GM23248 (cell line): ENCODE results near the gene DNASE2B. TPM values are rescaled to one million over a fixed set of nuclear protein-coding genes. Genes with fewer than 3 reads are reported as not detected.
A peak's percentile ranks its signal among the peaks of the same experiment; 100 is the strongest.
"Not testable (repeated sequence)": the region's sequence is repeated elsewhere in the genome, so short reads cannot be mapped to it uniquely, and the experiment has no call there.

Experiments used
- DNase-seq: peaks from one replicate; pipeline ENCODE4 v3.0.0-alpha.2; 2015
- H2AFZ ChIP-seq: fragments of 200-600 bp; sonication (generic); 2 replicates; pipeline ENCODE4 v1.6.1; 2016; ENCODE audit warnings: antibody characterized with exemption
- H3F3A ChIP-seq: fragments of 200-600 bp; sonication (generic); 2 replicates; pipeline ENCODE4 v1.6.1; 2016; ENCODE audit warnings: mild to moderate bottlenecking, antibody characterized with exemption, mixed run types; ENCODE audit not compliant: insufficient read depth
- H3K27ac ChIP-seq: fragments of 200-600 bp; sonication (generic); 2 replicates; pipeline ENCODE4 v1.5.1; 2016; ENCODE audit warnings: mild to moderate bottlenecking
- H3K27me3 ChIP-seq: fragments of 200-600 bp; sonication (generic); replicated peaks from 2 replicates; pipeline ENCODE4 v1.6.1; 2016; ENCODE audit warnings: mild to moderate bottlenecking; ENCODE audit not compliant: insufficient read depth
- H3K36me3 ChIP-seq: fragments of 200-600 bp; sonication (generic); 2 replicates; pipeline ENCODE4 v1.6.1; 2016; ENCODE audit warnings: low read depth, mild to moderate bottlenecking
- H3K4me1 ChIP-seq: fragments of 200-600 bp; sonication (generic); 2 replicates; pipeline ENCODE4 v1.6.1; 2016; ENCODE audit warnings: mild to moderate bottlenecking; ENCODE audit not compliant: insufficient read depth
- H3K4me2 ChIP-seq: fragments of 200-600 bp; sonication (generic); one replicate; pipeline ENCODE4 v1.6.1; 2016; ENCODE audit warnings: mild to moderate bottlenecking; ENCODE audit not compliant: unreplicated experiment
- H3K4me3 ChIP-seq: fragments of 200-600 bp; sonication (generic); 2 replicates; pipeline ENCODE4 v1.5.1; 2016; ENCODE audit warnings: mild to moderate bottlenecking
- H3K79me2 ChIP-seq: fragments of 200-600 bp; sonication (generic); 2 replicates; pipeline ENCODE4 v1.6.1; 2016; ENCODE audit warnings: mild to moderate bottlenecking; ENCODE audit not compliant: insufficient read depth
- H3K9ac ChIP-seq: fragments of 200-600 bp; sonication (generic); 2 replicates; pipeline ENCODE4 v1.6.1; 2016; ENCODE audit warnings: mild to moderate bottlenecking
- H3K9me2 ChIP-seq: fragments of 200-600 bp; sonication (generic); 2 replicates; pipeline ENCODE4 v1.6.1; 2016; ENCODE audit warnings: mixed run types, mild to moderate bottlenecking, moderate library complexity; ENCODE audit not compliant: insufficient read depth
- H3K9me3 ChIP-seq: fragments of 200-600 bp; sonication (generic); one replicate; pipeline ENCODE4 v1.6.1; 2017; ENCODE audit warnings: low read depth
- H4K20me1 ChIP-seq: fragments of 200-600 bp; sonication (generic); 2 replicates; pipeline ENCODE4 v1.6.0; 2016; ENCODE audit not compliant: insufficient read depth
- EZH2 ChIP-seq: fragments of 200-600 bp; sonication (generic); IDR thresholded peaks from 2 replicates; pipeline ENCODE4 v1.6.1; 2018; ENCODE audit warnings: antibody characterized with exemption, mild to moderate bottlenecking; ENCODE audit not compliant: insufficient read depth, poor library complexity, severe bottlenecking
- EZH2phosphoT487 ChIP-seq: fragments of 200-600 bp; sonication (generic); IDR thresholded peaks from 2 replicates; pipeline ENCODE4 v1.6.1; 2018; ENCODE audit warnings: antibody characterized with exemption, moderate library complexity, mild to moderate bottlenecking, low read depth; ENCODE audit not compliant: insufficient read depth
- WGBS, 2 experiments: methylation state at CpG; one replicate each; pipeline ENCODE4 v1.1.6; 2015 to 2017; ENCODE audit warnings: low lambda C conversion rate in 2 of 2, low coverage in 1 of 2; ENCODE audit errors: missing lambda C conversion rate in 2 of 2; 5-methylcytosine and 5-hydroxymethylcytosine counted together
- in situ Hi-C: fragments of 300-500 bp; cut with MboI; formaldehyde crosslinking; loops from 2 replicates; pipeline ENCODE4 v1.15.0; 2020
- polyA plus RNA-seq: library from polyadenylated mRNA; unstranded; fragments of >200 nt; fragmentation: Nextera tagmentation; extraction: Ambion mirVana; gene quantifications from 2 replicates; pipeline ENCODE4 v1.2.1, GENCODE V29; 2016
- total RNA-seq: library from RNA; depleted of rRNA; stranded (reverse); fragments of >200 nt; shearing (Covaris generic); gene quantifications from 2 replicates; pipeline ENCODE4 v1.2.3, GENCODE V29; 2014

DNASE2B gene
- total and polyA plus RNA-seq, 2 experiments from 2014 or later: not detected

- no peak overlapping the region for H3K4me3 ChIP-seq
- TF ChIP-seq EZH2 (no peak), EZH2phosphoT487 (no peak)
These were observed 35.9 kb downstream of the DNASE2B start for GRCh38 chr1:84434081-84434769.

GRCh38 chr1:84434801-84435549, 36.7 kb downstream of the DNASE2B start:
- H3K4me3 ChIP-seq: no peak overlapping the region
- H4K20me1 ChIP-seq: no peaks in the 10 kb centered on the region
- H3K79me2 ChIP-seq: no peaks in the 10 kb centered on the region
- no peak overlapping the region for H3K9ac ChIP-seq
- no peaks in the 10 kb centered on the region for H3K27me3 ChIP-seq
- H3K4me2 ChIP-seq: peak overlapping the region; percentile 12
- H3K9me2 ChIP-seq: no peaks in the 10 kb centered on the region
- DNase-seq: peak; percentile 14
- H3K36me3 ChIP-seq: no peaks in the 10 kb centered on the region
- peak overlapping the region; percentile 30; the same call in 1 of the 2 replicates for H2AFZ ChIP-seq
- H3F3A ChIP-seq: no peaks in the 10 kb centered on the region
- WGBS, 2 experiments: 24 to 31% methylated on average over 4 of the region's 4 CpGs
- in situ Hi-C loops: loop anchor here (10.0 kb wide), 2 partner anchors 280 to 510 kb away; no protein-coding TSS in a partner anchor
- H3K27ac ChIP-seq: no peak overlapping the region
- H3K4me1 ChIP-seq: peaks cover 9% of the 10 kb centered on the region; the same call in 1 of the 2 replicates
- no peak for TF ChIP-seq EZH2phosphoT487
- no peak for TF ChIP-seq EZH2
- no peaks in the 10 kb centered on the region for H3K9me3 ChIP-seq

More at GRCh38 chr1:84434081-84434769, 35.9 kb downstream of the DNASE2B start:
- no peak overlapping the region for H3K27ac ChIP-seq
- no peaks in the 10 kb centered on the region for H3K9me2 ChIP-seq
- 62 to 74% methylated on average over 5 to 6 of the region's 6 CpGs for WGBS, 2 experiments
- no peak overlapping the region for H2AFZ ChIP-seq
- H3K9ac ChIP-seq: no peak overlapping the region
- H3F3A ChIP-seq: no peaks in the 10 kb centered on the region
- in situ Hi-C loops: loop anchor here (10.0 kb wide), 2 partner anchors 279 to 509 kb away; no protein-coding TSS in a partner anchor
- no peak overlapping the region for H3K4me2 ChIP-seq
- no peaks in the 10 kb centered on the region for H3K27me3 ChIP-seq
- DNase-seq: no peak
- no peaks in the 10 kb centered on the region for H3K36me3 ChIP-seq
- H4K20me1 ChIP-seq: no peaks in the 10 kb centered on the region
- no peaks in the 10 kb centered on the region for H3K9me3 ChIP-seq
- peaks cover 9% of the 10 kb centered on the region; the same call in 1 of the 2 replicates for H3K4me1 ChIP-seq
- no peaks in the 10 kb centered on the region for H3K79me2 ChIP-seq

GRCh38 chr1:84436876-84437655, 38.8 kb downstream of the DNASE2B start:
- no peaks in the 10 kb centered on the region for H3K9me3 ChIP-seq
- H3K4me1 ChIP-seq: peaks cover 9% of the 10 kb centered on the region; the same call in 1 of the 2 replicates
- in situ Hi-C loops: loop anchor here (10.0 kb wide), 2 partner anchors 282 to 512 kb away; no protein-coding TSS in a partner anchor
- peak overlapping the region; percentile 2; the same call in 1 of the 2 replicates for H2AFZ ChIP-seq
- no peaks in the 10 kb centered on the region for H3K9me2 ChIP-seq
- no peaks in the 10 kb centered on the region for H3F3A ChIP-seq
- no peak overlapping the region for H3K9ac ChIP-seq
- H3K4me2 ChIP-seq: no peak overlapping the region
- TF ChIP-seq EZH2phosphoT487: no peak
- no peak for TF ChIP-seq EZH2
- 85 to 86% methylated on average over 5 of the region's 5 CpGs for WGBS, 2 experiments
- no peaks in the 10 kb centered on the region for H3K79me2 ChIP-seq
- H4K20me1 ChIP-seq: no peaks in the 10 kb centered on the region
- DNase-seq: no peak
- H3K27me3 ChIP-seq: no peaks in the 10 kb centered on the region
- no peak overlapping the region for H3K27ac ChIP-seq
- no peak overlapping the region for H3K4me3 ChIP-seq
- no peaks in the 10 kb centered on the region for H3K36me3 ChIP-seq

- Histone ChIP-seq H4K20me1 (no peaks in the 10 kb centered on the region), H3K79me2 (no peaks in the 10 kb centered on the region), H3K36me3 (no peaks in the 10 kb centered on the region), H3K27me3 (no peaks in the 10 kb centered on the region), H3K9me2 (no peaks in the 10 kb centered on the region), H3K9me3 (no peaks in the 10 kb centered on the region), H3K4me3 (no peak overlapping the region), H3K27ac (0 out of 2 replicates have a peak overlapping the region, but pooled peaks have one; percentile 13), H2AFZ (0 out of 2 replicates have a peak overlapping the region, but pooled peaks have one; percentile 16), H3K4me2 (no peak overlapping the region), H3K9ac (no peak overlapping the region), H3K4me1 (peaks cover 11% of the 10 kb centered on the region), H3F3A (peaks cover 7% of the 10 kb centered on the region; the same call in 1 of the 2 replicates)
- in situ Hi-C loops: loop anchor here (5.0 to 10.0 kb wide), 2 partner anchors 160 to 333 kb away; no protein-coding TSS in a partner anchor
- 0 to 1% methylated on average over 2 of the region's 2 CpGs for WGBS, 2 experiments
- TF ChIP-seq EZH2: no peak
- no peak for TF ChIP-seq EZH2phosphoT487
- DNase-seq: peak; percentile 93
These were observed 44.0 kb downstream of the DNASE2B start for GRCh38 chr1:84442256-84442655.

GRCh38 chr1:84442747-84443646, 44.7 kb downstream of the DNASE2B start:
- in situ Hi-C loops: loop anchor here (5.0 to 10.0 kb wide), 2 partner anchors 159 to 332 kb away; no protein-coding TSS in a partner anchor
- H3K9me3 ChIP-seq, H3F3A ChIP-seq, H3K9me2 ChIP-seq, H3K27me3 ChIP-seq, H3K36me3 ChIP-seq, H3K79me2 ChIP-seq, H4K20me1 ChIP-seq, H3K4me2 ChIP-seq, DNase-seq, H3K4me3 ChIP-seq, H3K9ac ChIP-seq: not testable (repeated sequence)
- peaks cover 11% of the 10 kb centered on the region for H3K4me1 ChIP-seq
- H2AFZ ChIP-seq: 0 out of 2 replicates have a peak overlapping the region, but pooled peaks have one; percentile 29
- 0 out of 2 replicates have a peak overlapping the region, but pooled peaks have one; percentile 13 for H3K27ac ChIP-seq
- 76% methylated on average over 7 of the region's 7 CpGs for WGBS, 2 experiments
